Astrocyte of the cerebellum (primary cell): ENCODE measurements around the gene CRYL1.
A peak's percentile ranks its signal among the peaks of the same experiment; 100 is the strongest.

Experiments used
- DNase-seq: peaks from one replicate; pipeline ENCODE4 v3.0.0-alpha.2; 2011; ENCODE audit warnings: low read depth
- H3K4me3 ChIP-seq: 2 replicates; pipeline ENCODE4 v1.5.1; 2011; ENCODE audit warnings: mild to moderate bottlenecking, low read depth, low read length, moderate library complexity
- CTCF ChIP-seq: IDR thresholded peaks from 2 replicates; pipeline ENCODE4 v1.5.1; 2012; ENCODE audit warnings: low read length, low read depth, moderate library complexity, mild to moderate bottlenecking; ENCODE audit errors: missing control alignments
- in situ Hi-C: cut with HindIII; loops from 2 replicates; pipeline ENCODE4 v1.10.0; 2017; ENCODE audit warnings: low sequenced_read_pairs

CRYL1 gene, protein sequence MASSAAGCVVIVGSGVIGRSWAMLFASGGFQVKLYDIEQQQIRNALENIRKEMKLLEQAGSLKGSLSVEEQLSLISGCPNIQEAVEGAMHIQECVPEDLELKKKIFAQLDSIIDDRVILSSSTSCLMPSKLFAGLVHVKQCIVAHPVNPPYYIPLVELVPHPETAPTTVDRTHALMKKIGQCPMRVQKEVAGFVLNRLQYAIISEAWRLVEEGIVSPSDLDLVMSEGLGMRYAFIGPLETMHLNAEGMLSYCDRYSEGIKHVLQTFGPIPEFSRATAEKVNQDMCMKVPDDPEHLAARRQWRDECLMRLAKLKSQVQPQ

GRCh38 chr13:20525601-20526544 lies at the start of gene CRYL1:
CRYL1 (minus strand) TSS chr13:20525857; CDS start chr13:20525794, 63 bp downstream.
- in situ Hi-C loops: loop anchor here (5.0 kb wide), 1 partner anchor 41 kb away; the partner anchor contains the start of gene IFT88
- TF ChIP-seq CTCF: no peak

DNA sequence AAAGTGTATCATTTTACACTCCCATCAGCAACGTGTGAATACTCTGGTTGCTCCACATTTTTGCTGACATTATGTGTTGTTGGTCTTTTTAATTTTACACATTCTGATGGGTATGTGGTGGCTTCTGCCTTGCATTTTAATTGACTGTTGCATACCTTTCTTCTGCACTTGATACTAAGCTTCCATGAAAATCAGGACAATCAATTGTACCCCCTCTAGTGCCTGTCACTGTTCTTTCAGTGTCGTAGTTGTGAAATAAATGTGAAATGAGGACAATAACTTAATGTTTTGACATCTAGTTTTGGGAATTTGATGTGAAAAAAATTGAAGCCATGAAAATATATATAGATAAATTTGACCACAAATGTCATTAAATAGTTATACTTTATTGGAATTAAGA lies 48.0 kb upstream of the CRYL1 start:
- in situ Hi-C loops: no loop called here
- no peak for DNase-seq
- no peak for TF ChIP-seq CTCF

More at GRCh38 chr13:20525601-20526544, at the start of gene CRYL1:
- peak within 1 kb of the TSS; percentile 67 for H3K4me3 ChIP-seq
- DNase-seq: no peak

GRCh38 chr13:20573186-20573585 lies 47.5 kb upstream of the CRYL1 start:
- no peak for DNase-seq
- H3K4me3 ChIP-seq: no peak overlapping the region
- no peak for TF ChIP-seq CTCF
- in situ Hi-C loops: no loop called here

More for the DNA sequence above, 48.0 kb upstream of the CRYL1 start:
- H3K4me3 ChIP-seq: no peak overlapping the region

- TF ChIP-seq CTCF: no peak
- in situ Hi-C loops: no loop called here
- no peak overlapping the region for H3K4me3 ChIP-seq
- DNase-seq: no peak
Measured at GRCh38 chr13:20571676-20572075, 46.0 kb upstream of the CRYL1 start.

- no peak for DNase-seq
- in situ Hi-C loops: no loop called here
- TF ChIP-seq CTCF: no peak
- H3K4me3 ChIP-seq: no peak overlapping the region
Measured at GRCh38 chr13:20570517-20570916, 44.9 kb upstream of the CRYL1 start.

DNA sequence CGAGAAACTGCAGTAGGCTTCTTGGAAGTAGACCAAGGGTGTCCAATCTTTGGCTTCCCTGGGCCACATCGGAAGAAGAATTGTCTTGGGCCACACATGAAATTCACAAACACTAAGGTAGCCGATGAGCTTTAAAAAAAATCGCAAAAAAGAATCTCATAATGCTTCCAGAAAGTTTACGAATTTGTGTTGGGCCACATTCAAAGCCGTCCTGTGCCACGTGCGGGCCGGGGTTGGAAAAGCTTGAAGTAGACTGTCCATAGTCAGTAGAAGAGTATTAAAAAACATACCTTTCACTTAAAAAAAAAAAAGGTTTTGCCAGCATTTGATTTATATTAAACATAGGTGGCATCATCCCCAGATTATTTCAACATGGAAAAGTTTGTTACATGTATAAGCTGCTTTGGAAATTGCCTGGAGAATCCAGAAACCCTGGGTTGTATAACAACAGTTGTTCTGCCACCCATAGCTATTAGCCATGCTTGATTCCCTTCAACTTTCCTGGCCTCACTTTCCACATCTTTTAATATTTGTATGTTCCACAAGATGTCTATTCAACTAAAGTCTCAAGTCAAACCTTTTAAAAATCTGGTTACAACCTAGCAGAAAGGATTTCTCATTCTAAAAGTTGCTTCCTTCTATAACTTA lies 42.3 kb upstream of the CRYL1 start:
- TF ChIP-seq CTCF: no peak
- H3K4me3 ChIP-seq: peak overlapping the region; percentile 62
- DNase-seq: no peak
- in situ Hi-C loops: loop anchor here (5.0 kb wide), 1 partner anchor 41 kb away; the partner anchor contains the start of gene CRYL1
